OCI-LY1 (cell line): ENCODE data around the gene CIAPIN1.

Source experiments
- EZH2 ChIP-seq: fragments of 200-600 bp; sonication (generic), shearing (Covaris generic); IDR thresholded peaks from 2 replicates; pipeline ENCODE4 v1.8.0; 2017; ENCODE audit warnings: borderline replicate concordance, mixed run types, mild to moderate bottlenecking, antibody characterized with exemption, low read length, moderate library complexity, mixed read lengths
- TF ChIP-seq, protein P1 (sequence below): fragments of 200-600 bp; sonication (generic), shearing (Covaris generic); IDR thresholded peaks from 2 replicates; pipeline ENCODE4 v1.5.1; 2017; ENCODE audit warnings: mild to moderate bottlenecking, antibody characterized with exemption, low read length, moderate library complexity, mixed read lengths

DNA sequence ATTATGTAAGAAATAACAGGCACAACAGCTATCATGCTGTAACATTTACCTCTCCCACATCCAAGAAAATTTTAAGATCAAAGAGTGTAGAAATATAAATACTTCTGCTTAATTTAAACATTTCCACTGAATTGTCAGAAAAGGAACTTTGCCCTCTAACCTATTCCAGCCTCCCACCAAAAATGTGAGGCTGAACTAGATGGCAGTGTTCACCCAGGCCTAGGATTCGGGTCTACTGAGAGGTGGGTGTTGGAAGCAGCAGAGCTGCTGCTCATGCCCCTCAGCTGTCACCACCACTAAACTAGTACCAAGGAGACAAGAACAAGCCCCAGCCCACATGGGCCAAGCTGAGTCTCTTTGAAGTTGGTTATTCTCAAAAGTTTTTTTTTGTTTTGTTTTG is 11.3 kb downstream of the CIAPIN1 start:
- TF ChIP-seq, protein P1, sequence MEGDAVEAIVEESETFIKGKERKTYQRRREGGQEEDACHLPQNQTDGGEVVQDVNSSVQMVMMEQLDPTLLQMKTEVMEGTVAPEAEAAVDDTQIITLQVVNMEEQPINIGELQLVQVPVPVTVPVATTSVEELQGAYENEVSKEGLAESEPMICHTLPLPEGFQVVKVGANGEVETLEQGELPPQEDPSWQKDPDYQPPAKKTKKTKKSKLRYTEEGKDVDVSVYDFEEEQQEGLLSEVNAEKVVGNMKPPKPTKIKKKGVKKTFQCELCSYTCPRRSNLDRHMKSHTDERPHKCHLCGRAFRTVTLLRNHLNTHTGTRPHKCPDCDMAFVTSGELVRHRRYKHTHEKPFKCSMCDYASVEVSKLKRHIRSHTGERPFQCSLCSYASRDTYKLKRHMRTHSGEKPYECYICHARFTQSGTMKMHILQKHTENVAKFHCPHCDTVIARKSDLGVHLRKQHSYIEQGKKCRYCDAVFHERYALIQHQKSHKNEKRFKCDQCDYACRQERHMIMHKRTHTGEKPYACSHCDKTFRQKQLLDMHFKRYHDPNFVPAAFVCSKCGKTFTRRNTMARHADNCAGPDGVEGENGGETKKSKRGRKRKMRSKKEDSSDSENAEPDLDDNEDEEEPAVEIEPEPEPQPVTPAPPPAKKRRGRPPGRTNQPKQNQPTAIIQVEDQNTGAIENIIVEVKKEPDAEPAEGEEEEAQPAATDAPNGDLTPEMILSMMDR, result no peak
- no peak for TF ChIP-seq EZH2
